ENCODE measurements around the gene ZC3H4.

The ZC3H4 gene

DNA sequence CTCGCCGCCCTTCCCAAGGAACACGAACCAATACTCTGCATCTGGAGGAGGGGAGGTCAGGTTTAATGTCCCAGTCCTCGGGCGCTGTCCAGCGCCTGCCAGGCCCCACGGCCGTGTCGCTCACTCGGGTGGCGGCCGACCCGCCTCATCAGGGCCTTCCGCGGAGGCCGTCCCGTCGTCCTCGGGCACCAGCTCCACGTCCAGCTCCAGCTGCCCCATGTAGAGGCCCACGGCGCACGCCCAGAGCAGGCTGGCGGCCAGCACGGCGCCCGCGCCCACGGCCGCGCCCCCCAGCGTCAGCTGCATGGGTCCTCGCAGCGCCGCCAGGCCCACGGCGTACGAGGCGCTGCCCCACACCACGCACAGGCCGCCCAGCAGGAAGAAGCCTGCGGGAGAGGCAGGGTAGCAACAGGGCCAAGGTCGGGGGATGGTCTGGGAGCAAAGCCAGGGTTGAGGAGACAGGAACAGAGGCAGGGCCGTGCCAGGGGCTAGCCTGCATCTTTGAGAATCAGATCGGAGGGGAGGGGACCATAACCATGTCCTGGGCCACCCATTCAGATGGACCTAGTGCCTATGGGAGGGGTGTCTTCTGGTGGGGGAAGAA, 67.6 kb downstream of the ZC3H4 start:
- H3K27me3 ChIP-seq (ENCODE audit: control insufficient read depth, insufficient read depth, low read length): no peaks in the 10 kb centered on the region
- no peaks in the 10 kb centered on the region for H3K4me1 ChIP-seq (ENCODE audit: control insufficient read depth, insufficient read depth, low read length)
- H3K27ac ChIP-seq (ENCODE audit: low read depth, low read length): no peak overlapping the region
- no peak overlapping the region for H3K4me3 ChIP-seq (ENCODE audit: low read length)
- H3K9ac ChIP-seq (ENCODE audit: low read length): no peak overlapping the region
- H3K36me3 ChIP-seq (ENCODE audit: control insufficient read depth, insufficient read depth, low read length): no peaks in the 10 kb centered on the region

DNA sequence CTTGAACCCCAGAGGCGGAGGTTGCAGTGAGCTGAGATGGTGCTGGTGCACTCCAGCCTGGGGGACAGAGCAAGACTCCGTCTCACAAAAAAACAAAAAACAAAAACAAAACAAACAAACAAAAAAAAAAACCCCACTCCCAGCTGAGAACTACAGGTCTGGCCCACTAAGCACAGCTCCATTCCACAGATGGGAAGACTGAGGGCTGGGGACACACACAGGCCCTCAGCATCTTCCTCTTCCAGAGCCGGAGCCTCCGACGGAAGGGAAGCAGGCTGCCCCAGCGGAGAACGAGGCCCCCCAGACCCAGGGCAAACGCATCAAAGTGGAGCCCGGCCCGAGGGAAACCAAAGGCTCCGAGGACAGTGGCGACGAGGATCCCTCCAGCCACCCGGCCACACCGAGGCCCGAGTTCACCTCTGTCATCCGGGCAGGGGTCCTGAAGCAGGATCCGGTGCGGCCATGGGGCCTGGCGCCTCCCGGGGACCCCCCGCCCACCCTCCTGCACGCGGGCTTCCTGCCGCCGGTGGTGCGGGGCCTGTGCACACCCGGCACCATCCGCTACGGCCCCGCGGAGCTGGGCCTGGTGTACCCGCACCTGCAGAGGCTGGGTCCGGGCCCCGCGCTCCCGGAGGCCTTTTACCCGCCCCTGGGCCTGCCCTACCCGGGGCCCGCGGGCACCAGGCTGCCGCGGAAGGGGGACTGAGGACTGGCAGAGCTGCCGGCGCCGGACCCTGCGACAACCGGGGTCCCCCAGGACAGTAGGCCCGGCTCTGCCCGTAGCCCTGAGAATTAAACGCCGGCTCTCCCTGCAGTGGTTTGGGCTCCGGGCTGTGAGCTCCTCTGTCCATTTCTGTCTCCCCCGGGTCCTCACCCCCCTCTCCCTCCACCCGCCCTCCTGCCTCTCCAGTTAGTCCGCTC, 68.4 kb downstream of the ZC3H4 start:
- Histone ChIP-seq H3K27me3 (ENCODE audit: control insufficient read depth, insufficient read depth, low read length) (no peaks in the 10 kb centered on the region), H3K9ac (ENCODE audit: low read length) (no peak overlapping the region), H3K36me3 (ENCODE audit: control insufficient read depth, insufficient read depth, low read length) (no peaks in the 10 kb centered on the region), H3K27ac (ENCODE audit: low read depth, low read length) (no peak overlapping the region), H3K4me3 (ENCODE audit: low read length) (no peak overlapping the region), H3K4me1 (ENCODE audit: control insufficient read depth, insufficient read depth, low read length) (no peaks in the 10 kb centered on the region)

DNA sequence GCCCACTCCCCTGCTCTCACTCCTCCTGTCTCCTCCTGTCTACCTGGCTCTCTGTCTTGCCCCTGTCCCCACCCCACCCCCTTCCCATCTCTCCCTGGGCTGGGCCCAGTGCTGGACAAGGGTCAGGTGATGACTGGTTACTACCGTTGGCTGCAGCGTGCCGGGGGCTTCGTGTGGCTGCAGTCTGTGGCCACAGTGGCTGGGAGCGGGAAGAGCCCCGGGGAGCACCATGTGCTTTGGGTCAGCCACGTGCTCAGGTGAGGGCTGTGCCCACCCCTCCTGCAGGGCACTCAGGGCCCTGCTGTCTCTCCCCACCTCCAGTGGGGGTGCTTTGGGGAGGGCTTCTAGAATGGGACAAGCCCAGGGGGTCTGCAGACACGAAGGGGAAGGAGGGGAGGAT, 72.7 kb downstream of the ZC3H4 start:
- Histone ChIP-seq H3K9ac (ENCODE audit: low read length) (no peak overlapping the region), H3K27me3 (ENCODE audit: control insufficient read depth, insufficient read depth, low read length) (no peaks in the 10 kb centered on the region), H3K27ac (ENCODE audit: low read depth, low read length) (no peak overlapping the region), H3K36me3 (ENCODE audit: control insufficient read depth, insufficient read depth, low read length) (no peaks in the 10 kb centered on the region), H3K4me1 (ENCODE audit: control insufficient read depth, insufficient read depth, low read length) (no peaks in the 10 kb centered on the region), H3K4me3 (ENCODE audit: low read length) (no peak overlapping the region)

DNA sequence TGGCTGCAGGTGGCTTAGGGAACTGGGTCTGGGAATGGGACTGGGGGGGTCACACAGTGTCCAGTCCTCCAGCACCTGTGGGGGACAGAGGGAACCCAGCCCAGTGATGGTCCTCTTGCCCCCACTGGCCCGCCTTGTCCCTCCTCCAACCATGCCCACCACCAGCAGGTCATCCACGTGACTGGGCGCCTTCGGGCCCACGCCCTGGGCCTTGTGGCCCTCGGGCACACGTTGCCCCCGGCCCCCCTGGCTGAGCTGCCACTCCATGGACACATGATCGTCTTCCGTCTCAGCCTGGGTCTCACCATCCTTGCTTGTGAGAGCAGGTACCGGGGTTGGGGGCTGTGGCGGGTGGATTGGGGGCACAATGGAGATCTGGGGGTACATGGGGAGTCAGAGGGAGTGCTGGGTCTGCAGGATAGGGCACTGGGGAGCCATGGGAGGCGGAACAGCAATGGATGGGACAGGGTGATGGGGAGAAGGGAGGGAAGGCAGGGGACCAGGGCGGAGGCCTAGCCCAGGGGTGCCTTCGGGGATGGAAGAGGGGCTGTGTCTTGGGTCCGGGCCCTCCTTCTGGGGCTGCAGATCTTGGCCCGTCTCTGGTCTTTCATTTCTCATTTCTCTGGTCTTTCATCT, 74.2 kb downstream of the ZC3H4 start:
- Histone ChIP-seq H3K27ac (ENCODE audit: low read depth, low read length) (no peak overlapping the region), H3K4me3 (ENCODE audit: low read length) (no peak overlapping the region), H3K36me3 (ENCODE audit: control insufficient read depth, insufficient read depth, low read length) (no peaks in the 10 kb centered on the region), H3K9ac (ENCODE audit: low read length) (no peak overlapping the region), H3K4me1 (ENCODE audit: control insufficient read depth, insufficient read depth, low read length) (peaks cover 3% of the 10 kb centered on the region), H3K27me3 (ENCODE audit: control insufficient read depth, insufficient read depth, low read length) (no peaks in the 10 kb centered on the region)

DNA sequence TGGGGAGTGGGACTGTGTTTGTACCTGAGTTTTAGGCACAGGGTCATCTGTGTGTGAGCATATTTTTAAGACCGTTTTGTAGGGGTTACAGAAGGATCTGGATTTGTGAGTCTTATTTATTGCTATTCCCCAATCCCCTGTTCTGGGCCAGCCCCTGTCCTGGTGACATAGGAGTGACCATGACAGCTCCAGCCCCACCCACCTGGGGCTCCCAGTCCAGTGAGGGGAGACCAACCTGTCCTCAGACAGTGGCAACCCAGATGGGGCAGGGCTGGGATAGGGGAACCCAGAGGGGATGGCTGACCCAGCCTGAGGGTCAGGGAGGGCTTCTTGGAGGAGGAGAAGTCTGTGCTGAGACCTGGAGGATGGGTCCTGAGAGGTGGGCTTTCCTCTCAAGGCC, 75.8 kb downstream of the ZC3H4 start:
- Histone ChIP-seq H3K4me3 (ENCODE audit: low read length) (no peak overlapping the region), H3K27me3 (ENCODE audit: control insufficient read depth, insufficient read depth, low read length) (no peaks in the 10 kb centered on the region), H3K36me3 (ENCODE audit: control insufficient read depth, insufficient read depth, low read length) (no peaks in the 10 kb centered on the region), H3K4me1 (ENCODE audit: control insufficient read depth, insufficient read depth, low read length) (peaks cover 3% of the 10 kb centered on the region), H3K9ac (ENCODE audit: low read length) (no peak overlapping the region), H3K27ac (ENCODE audit: low read depth, low read length) (no peak overlapping the region)

DNA sequence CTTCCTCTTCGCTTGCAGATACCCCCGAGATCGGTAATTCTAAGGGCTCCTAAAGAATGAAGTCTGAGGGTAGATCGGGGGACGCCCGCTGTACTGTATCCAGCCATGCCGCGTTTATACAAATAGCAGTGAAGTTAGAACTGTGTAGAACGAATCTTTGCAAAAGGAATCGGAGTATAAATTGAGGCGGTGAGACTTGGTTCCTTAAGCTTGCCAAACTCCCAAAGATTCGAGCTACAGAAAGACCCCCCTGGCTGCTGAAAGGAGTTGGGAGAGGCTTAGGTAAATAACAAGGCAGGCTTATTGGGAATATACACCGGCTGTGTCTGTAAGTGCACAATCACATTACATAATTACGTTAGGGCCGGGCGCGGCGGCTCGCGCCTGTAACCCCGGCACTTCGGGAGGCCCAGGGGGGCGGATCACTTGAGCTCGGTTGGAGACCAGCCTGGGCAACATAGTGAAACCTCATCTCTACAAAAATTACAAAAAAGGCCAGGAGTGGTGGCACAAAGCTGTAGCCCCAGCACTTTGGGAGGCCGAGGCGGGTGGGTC, 77.4 kb downstream of the ZC3H4 start:
- Histone ChIP-seq H3K27ac (ENCODE audit: low read depth, low read length) (peak overlapping the region; percentile 55), H3K4me1 (ENCODE audit: control insufficient read depth, insufficient read depth, low read length) (peaks cover 3% of the 10 kb centered on the region), H3K9ac (ENCODE audit: low read length) (no peak overlapping the region), H3K4me3 (ENCODE audit: low read length) (peak overlapping the region; percentile 75), H3K27me3 (ENCODE audit: control insufficient read depth, insufficient read depth, low read length) (peaks cover 8% of the 10 kb centered on the region), H3K36me3 (ENCODE audit: control insufficient read depth, insufficient read depth, low read length) (no peaks in the 10 kb centered on the region)

DNA sequence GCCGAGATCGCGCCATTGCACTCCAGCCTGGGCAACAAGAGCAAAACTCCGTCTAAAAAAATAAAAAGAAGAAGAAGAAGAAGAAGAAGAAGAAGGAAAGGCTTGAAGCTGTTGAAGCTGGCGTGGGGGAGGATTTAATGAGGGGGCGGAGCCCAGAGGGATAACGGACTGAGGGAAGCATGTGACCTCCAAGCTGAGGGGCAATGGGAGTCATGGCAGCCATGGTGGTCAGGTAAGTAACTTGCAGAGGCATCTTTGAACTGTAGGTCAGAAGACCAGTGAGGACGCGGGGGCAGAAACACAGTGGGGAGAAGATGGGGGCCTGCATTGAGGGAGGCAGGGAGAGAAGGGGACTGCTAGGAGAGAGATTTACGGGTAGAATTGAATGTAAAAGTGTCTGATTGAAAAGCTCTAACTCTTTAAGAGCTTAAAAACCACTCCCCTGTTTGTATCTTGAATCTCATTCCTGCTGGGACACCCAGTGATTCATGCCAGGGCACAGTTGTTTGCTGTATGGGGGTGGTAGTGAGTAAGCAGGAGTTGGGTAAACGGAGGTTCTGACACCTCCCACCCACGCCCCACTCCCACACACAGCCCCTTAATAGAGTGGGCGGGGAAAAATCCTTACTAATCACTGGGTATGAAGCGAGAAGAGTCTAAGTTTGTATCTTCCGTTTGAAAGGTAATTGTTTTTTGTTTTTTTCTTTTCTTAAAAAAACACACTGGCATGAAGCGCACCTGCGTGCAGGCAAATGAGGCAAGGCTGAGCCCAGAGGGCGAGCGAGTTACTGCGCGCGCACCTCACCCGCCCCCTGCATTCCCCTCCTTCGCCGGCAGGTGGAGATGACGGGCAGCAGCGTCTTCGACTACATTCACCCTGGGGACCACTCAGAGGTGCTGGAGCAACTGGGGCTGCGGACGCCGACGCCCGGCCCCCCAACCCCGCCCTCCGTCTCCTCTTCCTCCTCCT, 78.2 kb downstream of the ZC3H4 start:
- Histone ChIP-seq H3K4me1 (ENCODE audit: control insufficient read depth, insufficient read depth, low read length) (peaks cover 3% of the 10 kb centered on the region), H3K36me3 (ENCODE audit: control insufficient read depth, insufficient read depth, low read length) (no peaks in the 10 kb centered on the region), H3K9ac (ENCODE audit: low read length) (no peak overlapping the region), H3K27me3 (ENCODE audit: control insufficient read depth, insufficient read depth, low read length) (peaks cover 8% of the 10 kb centered on the region), H3K4me3 (ENCODE audit: low read length) (peak overlapping the region; percentile 75), H3K27ac (ENCODE audit: low read depth, low read length) (peak overlapping the region; percentile 55)

DNA sequence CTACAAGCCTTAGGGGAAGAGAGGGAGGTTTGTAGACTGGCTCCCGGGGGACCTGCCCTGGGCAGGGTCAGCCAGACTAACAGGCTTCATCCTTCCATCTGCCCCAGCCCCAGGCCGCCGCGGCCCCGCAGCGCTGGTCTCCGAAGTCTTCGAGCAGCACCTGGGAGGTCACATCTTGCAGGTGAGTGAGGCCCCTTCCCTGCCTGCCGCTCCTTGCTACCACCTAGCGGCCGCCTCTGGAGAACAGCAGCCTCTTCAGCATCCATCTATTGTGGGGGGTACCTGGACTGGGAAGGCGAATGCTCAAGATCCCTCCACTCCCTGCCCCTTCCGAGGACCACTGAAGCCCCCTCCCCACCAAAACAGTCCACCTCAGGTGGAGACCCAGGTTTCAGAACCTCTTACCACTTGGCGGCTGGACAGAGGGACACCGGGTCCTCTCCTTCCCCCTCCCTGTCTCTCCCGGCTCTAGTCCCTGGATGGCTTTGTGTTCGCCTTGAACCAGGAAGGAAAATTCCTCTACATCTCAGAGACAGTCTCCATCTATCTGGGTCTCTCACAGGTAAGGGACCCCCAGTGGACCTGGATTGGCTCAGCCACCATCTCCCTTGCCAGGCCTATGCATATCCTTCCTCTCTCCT, 81.3 kb downstream of the ZC3H4 start:
- Histone ChIP-seq H3K4me1 (ENCODE audit: control insufficient read depth, insufficient read depth, low read length) (peaks cover 3% of the 10 kb centered on the region), H3K9ac (ENCODE audit: low read length) (no peak overlapping the region), H3K27me3 (ENCODE audit: control insufficient read depth, insufficient read depth, low read length) (peaks cover 20% of the 10 kb centered on the region), H3K4me3 (ENCODE audit: low read length) (no peak overlapping the region), H3K36me3 (ENCODE audit: control insufficient read depth, insufficient read depth, low read length) (no peaks in the 10 kb centered on the region), H3K27ac (ENCODE audit: low read depth, low read length) (no peak overlapping the region)

DNA sequence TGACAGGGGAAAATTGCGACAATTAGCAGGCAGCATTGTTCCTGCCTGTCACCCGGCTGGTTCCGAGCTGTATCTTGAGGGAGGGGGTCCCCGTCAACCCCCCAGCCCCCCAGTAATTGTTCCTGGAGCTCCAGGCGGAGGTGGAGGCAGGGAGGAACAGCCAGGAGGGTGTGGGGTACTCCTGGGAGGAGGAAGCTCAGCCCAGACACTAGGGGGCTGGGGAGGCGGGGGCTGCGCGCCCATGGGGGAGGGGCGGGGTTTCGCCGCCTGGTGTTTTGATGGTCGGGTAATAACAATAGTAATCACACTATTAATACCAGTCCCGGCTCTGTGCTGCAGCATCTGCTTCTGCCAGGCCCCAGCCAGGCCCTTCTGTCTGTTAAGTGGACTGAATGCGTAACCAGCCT, 85.4 kb downstream of the ZC3H4 start:
- Histone ChIP-seq H3K27ac (ENCODE audit: low read depth, low read length) (no peak overlapping the region), H3K4me3 (ENCODE audit: low read length) (no peak overlapping the region), H3K4me1 (ENCODE audit: control insufficient read depth, insufficient read depth, low read length) (no peaks in the 10 kb centered on the region), H3K27me3 (ENCODE audit: control insufficient read depth, insufficient read depth, low read length) (peaks cover 27% of the 10 kb centered on the region), H3K9ac (ENCODE audit: low read length) (no peak overlapping the region), H3K36me3 (ENCODE audit: control insufficient read depth, insufficient read depth, low read length) (no peaks in the 10 kb centered on the region)

DNA sequence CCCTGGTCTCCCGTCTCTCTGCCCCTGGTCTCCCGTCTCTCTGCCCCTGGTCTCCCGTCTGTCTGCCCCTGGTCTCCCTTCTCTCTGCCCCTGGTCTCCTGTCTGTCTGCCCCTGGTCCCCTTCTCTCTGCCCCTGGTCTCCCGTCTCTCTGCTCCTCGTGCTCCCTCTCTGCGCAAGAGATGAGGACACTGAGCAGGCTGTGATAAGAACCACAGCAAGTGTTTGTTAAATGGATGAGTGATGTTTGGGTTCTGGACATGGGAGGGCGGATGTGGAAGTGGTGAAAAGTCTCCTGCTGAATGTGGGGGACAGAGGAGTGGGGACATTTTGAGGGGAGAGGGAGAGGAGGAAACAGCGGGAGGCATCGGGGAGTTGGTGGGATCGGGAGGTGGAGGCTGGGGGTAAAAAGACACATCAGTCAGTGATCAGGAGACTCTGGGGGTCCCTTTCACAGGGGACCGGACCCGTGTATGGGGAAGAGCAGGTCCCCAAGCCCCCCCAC, 85.9 kb downstream of the ZC3H4 start:
- no peak overlapping the region for H3K9ac ChIP-seq (ENCODE audit: low read length)
- no peak overlapping the region for H3K27ac ChIP-seq (ENCODE audit: low read depth, low read length)
- H3K27me3 ChIP-seq (ENCODE audit: control insufficient read depth, insufficient read depth, low read length): peaks cover 30% of the 10 kb centered on the region
- no peak overlapping the region for H3K4me3 ChIP-seq (ENCODE audit: low read length)
- H3K36me3 ChIP-seq (ENCODE audit: control insufficient read depth, insufficient read depth, low read length): no peaks in the 10 kb centered on the region
- no peaks in the 10 kb centered on the region for H3K4me1 ChIP-seq (ENCODE audit: control insufficient read depth, insufficient read depth, low read length)

DNA sequence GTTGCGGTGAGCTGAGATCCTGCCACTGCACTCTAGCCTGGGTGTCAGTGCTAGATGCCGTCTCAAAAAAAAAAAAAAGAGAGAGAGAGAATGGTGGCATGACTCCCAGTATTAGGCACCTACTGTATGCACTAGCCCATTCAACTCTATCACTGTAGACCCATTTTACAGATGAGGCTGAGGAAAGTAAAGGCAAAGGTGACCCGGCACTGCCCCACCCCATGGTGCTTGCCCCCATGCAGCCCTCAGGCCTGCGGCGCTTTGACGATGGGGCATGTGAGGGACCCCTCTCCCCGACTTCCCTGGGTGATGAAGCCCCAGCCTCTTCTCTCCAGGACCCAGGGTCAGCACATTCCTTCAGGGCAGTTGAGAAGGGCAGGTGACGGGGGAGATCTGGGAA, 86.7 kb downstream of the ZC3H4 start:
- H3K4me1 ChIP-seq (ENCODE audit: control insufficient read depth, insufficient read depth, low read length): no peaks in the 10 kb centered on the region
- H3K36me3 ChIP-seq (ENCODE audit: control insufficient read depth, insufficient read depth, low read length): no peaks in the 10 kb centered on the region
- H3K9ac ChIP-seq (ENCODE audit: low read length): no peak overlapping the region
- H3K27ac ChIP-seq (ENCODE audit: low read depth, low read length): no peak overlapping the region
- no peak overlapping the region for H3K4me3 ChIP-seq (ENCODE audit: low read length)
- peaks cover 25% of the 10 kb centered on the region for H3K27me3 ChIP-seq (ENCODE audit: control insufficient read depth, insufficient read depth, low read length)

Data from rectal smooth muscle tissue (tissue), 1 donor.